Fibroblast of skin of right biceps (primary cell): ENCODE data around the gene C5.
"Not testable (repeated sequence)": the region's sequence is repeated elsewhere in the genome, so short reads cannot be mapped to it uniquely, and the experiment has no call there.

Experiments used
- DNase-seq: peaks from one replicate; pipeline ENCODE4 v3.0.0-alpha.2; 2013

The C5 gene

GRCh38 chr9:121048175-121048574, 1.9 kb downstream of the C5 start:
- no peak for DNase-seq

DNA sequence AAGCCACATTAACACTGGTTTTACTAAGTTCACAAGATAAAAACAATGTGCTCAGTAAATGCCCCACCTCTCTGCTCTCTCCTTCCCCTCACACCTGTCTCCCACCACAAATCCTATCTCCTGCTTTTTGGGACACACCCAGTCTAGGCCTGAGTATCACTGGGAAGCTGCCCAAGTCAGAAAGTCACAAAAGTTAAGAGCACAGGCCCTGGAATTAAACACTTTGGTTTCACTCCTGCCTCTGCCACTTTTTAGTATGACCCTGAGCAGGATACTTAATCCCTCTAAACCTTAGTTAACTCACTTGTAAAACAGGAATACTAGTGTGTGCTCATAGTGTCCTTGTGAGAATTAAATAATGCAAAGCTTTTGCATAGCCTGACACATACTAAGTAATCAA, 11.3 kb downstream of the C5 start:
- DNase-seq, result no peak

DNA sequence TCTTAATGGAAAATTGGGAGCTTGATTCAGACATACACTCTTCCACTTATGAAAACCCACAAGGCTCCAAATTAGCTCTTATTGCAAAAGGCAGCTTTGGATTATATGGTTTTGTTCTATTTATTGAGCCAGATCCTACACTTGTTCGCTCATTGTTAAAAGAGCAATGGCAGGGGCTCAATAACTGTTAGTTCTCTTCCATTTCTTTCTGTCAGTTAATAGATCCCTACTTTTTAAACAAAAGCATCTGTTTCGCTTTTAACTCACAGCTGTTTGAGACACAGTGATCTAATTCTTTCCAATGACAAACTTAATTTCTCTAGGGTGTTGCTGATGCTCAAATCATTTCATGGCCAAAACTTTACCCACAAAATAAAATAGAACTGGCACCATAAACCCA, 11.7 kb downstream of the C5 start:
- DNase-seq, result no peak

DNA sequence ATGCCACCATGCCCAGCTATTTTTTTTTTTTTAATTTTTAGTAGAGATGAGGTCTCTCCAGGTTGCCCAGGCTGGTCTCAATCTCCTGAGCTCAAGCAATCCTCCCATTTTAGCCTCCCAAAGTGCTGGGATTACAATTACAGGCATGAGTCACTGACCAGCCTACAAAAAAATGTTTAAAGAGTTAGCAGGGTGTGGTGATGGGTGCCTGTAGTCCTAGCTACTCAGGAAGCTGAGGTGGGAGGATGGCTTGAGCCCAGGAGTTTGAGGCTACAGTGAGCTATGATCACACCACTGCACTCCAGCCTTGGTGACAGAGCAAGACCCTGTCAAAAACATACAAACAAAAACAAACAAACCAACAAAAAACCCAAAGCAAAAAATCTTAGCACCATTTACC, 14.4 kb downstream of the C5 start:
- DNase-seq, result peak; percentile 12

DNA sequence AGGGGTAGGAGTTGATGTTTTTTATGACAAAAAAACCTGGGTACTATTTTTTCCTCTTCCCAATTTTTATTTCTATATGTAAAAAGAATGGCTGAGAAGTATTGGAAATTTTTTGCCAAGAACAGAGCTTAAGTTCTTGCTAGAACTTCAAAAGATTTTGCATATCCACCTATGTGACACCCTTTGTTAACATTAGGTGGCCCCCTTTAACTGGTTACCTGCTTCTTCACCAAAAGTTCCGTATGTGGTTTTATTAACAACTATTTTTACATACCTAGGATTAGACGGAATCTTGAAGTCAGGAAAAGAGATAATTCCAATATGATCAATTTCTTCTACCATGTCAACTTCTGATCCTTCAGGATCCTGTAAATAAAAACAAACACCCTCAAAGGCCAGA, 15.5 kb downstream of the C5 start:
- no peak for DNase-seq

GRCh38 chr9:121029469-121029868, 20.6 kb downstream of the C5 start:
- DNase-seq, result no peak

DNA sequence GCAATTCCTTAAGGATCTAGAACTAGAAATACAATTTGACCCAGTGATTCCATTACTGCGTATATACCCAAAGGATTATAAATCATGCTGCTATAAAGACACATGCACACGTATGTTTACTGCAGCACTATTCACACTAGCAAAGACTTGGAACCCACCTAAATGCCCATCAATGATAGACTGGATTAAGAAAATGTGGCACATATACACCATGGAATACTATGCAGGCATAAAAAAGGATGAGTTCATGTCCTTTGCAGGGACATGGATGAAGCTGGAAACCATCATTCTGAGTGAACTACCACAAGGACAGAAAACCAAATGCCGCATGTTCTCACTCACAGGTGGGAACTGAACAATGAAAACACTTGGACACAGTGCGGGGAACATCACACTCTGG, 21.8 kb downstream of the C5 start:
- not testable (repeated sequence) for DNase-seq

DNA sequence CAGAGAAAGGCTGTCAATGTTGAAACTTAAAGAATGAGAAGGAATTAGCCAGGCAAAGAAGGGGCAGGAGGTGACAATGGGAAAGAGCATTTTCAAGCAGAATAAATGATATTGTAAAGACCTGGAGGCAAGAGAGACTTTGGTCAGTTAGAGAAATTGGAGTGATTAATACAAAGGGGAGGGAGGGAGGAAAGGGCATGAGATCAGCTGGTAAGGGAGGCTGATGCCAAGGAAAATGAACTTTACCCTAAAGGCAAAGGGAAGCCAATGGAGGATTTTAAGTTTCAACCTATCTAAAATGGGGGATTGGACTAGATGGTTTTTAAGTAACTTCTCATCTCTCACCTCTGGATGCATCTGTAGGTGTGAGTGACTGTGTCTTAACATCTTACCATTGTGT, 23.3 kb downstream of the C5 start:
- DNase-seq, result no peak

GRCh38 chr9:121026260-121026691, 23.8 kb downstream of the C5 start:
- peak; percentile 31 for DNase-seq

- DNase-seq, result no peak
Observed at GRCh38 chr9:121024237-121024636, 25.8 kb downstream of the C5 start.

- peak; percentile 16 for DNase-seq
Observed at GRCh38 chr9:121023064-121023463, 27.0 kb downstream of the C5 start.

- DNase-seq, result no peak
Observed at GRCh38 chr9:121021301-121021700, 28.8 kb downstream of the C5 start.

GRCh38 chr9:121019273-121019672, 30.8 kb downstream of the C5 start:
- DNase-seq, result no peak

DNA sequence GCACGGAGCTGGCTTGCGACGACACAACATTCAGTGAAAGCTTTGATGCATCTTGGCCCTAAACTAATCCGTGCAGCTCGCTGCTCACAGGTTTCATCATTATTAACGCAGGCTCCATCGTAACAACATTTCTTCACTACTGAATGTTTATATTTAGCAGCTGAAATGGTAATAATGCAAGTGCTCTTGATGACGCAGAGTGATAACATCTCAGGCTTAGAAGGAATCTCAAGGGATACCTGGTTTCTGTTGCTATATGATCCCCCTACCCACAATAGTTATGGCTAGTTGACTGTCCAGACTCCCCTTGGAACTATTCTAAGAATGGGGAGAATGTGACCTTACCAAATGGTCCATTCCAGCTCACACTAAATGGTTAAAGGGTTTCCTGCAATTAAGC, 36.2 kb downstream of the C5 start:
- no peak for DNase-seq

DNA sequence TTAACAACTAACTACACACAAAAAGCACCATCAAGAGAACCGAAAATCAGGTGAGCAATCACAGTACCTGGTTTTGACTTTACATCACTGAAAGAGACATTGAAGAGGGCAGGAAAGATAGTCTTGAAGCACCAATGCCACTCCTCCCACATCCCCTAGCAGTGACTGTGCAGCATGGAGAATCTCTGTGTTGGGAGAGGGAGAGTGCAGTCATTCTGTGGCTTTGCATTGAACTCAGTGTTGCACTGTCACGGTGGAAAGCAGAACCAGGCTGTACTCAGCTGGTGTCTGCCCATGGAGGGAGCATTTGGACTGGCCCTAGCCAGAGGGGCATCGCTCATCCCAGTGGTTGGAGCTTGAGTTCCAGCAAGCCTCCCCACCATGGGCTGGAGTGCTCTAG, 40.4 kb downstream of the C5 start:
- DNase-seq, result no peak

DNA sequence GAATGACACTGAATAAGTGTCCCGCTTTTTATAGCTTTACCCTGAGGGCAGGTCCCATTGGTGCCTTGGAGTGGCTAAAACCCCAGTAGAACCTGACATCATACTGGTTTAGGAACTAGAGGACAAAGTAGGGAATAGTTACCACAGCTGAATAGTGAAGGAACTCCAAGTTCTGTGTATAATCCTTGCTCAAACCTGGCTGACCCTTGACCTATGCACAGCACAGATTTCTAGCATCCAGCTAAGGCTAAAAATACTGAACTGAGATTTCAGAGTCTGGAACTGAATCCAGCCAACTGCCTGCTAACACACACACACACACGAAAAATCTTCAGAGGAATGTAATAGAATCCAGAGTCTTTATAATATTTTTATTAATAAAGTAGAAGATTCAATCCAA, 50.8 kb downstream of the C5 start:
- DNase-seq, result no peak

DNA sequence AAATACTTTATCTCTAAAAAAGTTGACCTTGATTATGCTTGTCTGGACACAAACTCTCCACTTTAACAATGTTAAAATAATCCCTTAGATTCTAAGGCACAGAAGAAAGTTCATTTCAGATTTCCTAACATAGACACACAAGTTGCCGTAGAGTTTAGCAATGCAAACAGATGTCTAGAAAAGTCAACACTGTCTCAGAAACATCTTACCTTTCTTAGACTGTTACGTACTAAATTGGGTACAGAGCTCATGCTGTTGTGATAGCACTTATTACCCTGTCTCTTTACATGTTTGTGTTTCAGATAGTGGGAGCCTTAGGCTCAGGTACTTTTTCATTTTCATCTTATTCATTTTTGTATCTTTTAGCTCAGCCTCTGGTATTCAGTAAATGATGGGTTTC, 52.0 kb downstream of the C5 start:
- DNase-seq, result no peak

DNA sequence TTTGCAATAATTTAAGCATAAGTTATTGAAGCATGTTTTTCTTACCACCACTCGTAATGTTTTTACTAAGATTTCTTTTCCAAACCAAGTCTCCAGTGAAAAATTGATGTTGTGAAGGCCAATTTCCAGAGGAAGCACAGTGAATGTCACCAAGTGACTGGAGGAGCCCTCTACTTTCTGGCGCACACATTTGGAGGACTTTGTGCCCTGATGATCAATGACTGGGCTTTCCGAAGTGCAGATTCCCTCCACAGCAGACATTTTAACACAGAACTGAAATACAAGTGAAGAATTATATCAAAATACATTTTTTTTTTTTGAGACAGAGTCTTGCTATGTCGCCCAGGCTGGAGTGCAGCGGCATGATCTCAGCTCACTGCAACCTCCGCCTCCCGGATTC, 52.6 kb downstream of the C5 start:
- DNase-seq, result no peak

DNA sequence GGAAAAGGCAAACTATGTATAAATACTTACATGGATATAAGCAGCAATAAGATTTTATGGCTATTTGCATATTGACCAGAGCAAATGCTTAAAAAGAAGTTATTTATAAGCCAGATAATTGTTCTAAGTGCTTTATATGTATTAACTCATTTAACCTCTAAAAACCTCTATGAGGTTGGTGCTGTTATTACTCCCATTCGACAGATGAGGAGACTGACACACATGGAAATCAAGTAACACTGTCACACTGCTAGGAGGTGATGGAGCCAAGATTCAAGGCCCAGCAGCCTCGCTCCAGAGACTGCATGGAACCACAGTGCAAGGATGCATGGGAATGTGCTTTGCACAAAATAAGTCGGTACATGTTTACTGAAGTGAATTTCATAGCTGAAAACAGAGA, 53.7 kb downstream of the C5 start:
- no peak for DNase-seq

DNA sequence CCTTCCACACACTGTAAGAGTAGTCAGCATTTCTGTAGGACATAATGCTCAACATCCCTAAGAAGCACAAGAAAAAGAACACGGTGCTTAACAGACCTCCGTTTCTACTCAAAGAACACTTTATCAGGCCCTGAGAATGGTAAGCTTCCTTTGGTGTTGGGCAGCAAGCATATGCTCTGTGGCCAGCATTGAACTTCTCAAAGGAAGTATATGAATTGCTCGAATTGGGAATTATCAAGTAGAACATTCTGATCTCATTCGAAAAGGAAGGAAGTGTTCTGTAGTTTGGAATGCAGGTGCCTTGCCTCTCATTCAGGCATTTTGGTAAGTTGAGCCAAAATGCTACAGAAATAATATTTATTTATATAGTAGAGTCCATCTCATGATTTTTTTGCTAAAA, 61.0 kb downstream of the C5 start:
- DNase-seq, result no peak

GRCh38 chr9:120985819-120986222, 64.3 kb downstream of the C5 start:
- peak; percentile 44 for DNase-seq

- DNase-seq, result no peak
Observed at GRCh38 chr9:120983259-120983837, 66.7 kb downstream of the C5 start.

GRCh38 chr9:120982836-120983235, 67.2 kb downstream of the C5 start:
- peak; percentile 19 for DNase-seq

DNA sequence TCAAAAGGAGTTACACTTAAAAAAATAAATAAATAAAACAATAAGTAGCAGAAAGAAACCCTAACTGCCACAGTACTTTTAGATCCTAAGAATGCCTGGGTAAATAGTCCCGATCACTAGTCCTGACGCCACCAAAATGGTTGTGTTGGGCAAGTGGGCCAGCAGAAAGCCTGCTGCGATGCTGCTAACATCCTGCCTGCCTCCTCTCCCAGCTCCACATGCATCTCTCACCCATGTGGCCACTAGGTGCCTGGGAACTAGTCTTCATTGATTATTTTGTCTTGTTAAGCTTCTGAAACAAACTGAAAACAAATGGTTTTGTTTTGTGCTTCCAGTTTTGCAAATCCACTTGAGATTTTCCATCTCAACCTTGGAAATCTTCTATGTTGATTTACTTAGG, 69.1 kb downstream of the C5 start:
- no peak for DNase-seq

DNA sequence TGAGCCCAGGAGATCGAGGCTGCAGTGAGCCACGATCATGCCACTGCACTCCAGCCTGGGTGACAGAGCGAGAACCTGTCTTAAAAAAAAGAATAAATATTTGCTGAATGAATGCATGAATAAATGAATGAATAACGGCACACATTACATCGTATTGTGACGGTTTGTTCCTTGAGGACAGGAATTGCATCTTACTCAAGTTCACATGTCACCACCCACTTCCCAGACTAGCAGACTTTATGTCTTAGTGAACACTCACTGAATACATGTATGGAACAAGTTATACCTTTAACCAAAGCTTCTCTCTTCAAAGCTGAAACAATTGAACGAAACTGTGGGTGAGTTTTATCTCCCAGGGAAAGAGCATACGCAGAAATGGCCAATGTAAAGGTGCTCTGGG, 70.3 kb downstream of the C5 start:
- no peak for DNase-seq

DNA sequence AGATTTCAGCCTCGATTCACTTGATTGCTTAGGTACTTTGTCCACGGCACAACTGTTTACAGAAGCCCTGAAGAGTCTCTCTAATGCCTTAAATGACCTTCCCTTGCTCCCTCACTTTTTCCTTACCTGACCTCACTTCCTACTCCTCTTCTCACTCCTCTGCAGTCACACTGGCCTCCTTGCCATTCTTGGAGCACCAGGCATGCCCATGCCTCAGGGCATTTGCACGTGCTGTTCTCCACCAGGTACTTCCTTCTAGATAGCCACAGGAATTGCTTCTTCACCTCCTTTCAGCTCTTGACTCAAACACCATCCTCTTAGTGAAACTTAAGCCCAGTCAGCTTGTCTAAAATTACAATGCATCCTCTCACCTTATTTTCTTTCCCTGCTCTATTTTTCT, 71.1 kb downstream of the C5 start:
- DNase-seq, result no peak
